GM19395 (cell line): ENCODE results near the gene TEKT4.
"Not testable (repeated sequence)": the region's sequence is repeated elsewhere in the genome, so short reads cannot be mapped to it uniquely, and the experiment has no call there.

ENCODE experiments used
- ATAC-seq: cut with Tn5 transposase; IDR thresholded peaks from one replicate; pipeline ENCODE4 v1.9.1; 2021; ENCODE audit warnings: mild to moderate bottlenecking, moderate library complexity; ENCODE audit not compliant: unreplicated experiment

TEKT4 gene

GRCh38 chr2:94875064-94875819 lies 4.0 kb downstream of the TEKT4 start:
- no peak for ATAC-seq

DNA sequence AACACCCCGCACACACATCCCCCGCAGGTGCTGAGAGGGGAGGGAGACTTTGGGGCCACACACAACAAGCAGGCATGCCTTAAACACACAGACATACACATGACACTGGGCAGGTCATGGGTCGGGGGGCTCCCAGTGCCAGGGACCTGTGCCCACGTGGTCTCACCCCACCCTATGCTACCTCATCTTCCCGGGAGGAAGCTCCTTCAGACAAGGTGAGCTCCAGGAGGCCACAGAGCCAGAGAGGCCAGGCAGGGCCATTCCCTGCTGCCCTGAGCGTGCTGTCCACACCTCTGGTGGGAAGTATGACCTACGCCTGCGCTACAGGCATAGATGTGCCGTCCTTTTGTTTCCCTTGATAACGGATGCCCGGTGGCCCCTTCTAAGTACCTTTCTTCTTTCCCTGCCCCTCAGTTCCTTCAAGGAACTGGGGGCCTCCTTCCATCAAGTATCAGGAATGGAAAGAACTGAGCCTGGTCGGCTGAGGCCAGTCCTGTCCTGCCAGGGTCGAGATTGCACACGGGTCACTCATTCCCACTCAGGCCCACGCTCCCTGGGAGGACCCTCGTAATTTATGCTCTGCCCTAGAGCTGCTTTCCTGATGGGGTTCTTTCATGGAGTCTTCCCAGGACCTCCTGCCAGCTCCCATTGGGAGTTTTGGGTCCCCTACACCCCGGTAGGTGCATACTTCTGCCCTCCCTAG lies 4.7 kb downstream of the TEKT4 start:
- ATAC-seq = no peak

GRCh38 chr2:94876523-94876863 lies 5.3 kb downstream of the TEKT4 start:
- ATAC-seq = no peak

GRCh38 chr2:94877129-94877528 lies 5.9 kb downstream of the TEKT4 start:
- no peak for ATAC-seq

GRCh38 chr2:94878575-94878974 lies 7.3 kb downstream of the TEKT4 start:
- ATAC-seq = not testable (repeated sequence)

DNA sequence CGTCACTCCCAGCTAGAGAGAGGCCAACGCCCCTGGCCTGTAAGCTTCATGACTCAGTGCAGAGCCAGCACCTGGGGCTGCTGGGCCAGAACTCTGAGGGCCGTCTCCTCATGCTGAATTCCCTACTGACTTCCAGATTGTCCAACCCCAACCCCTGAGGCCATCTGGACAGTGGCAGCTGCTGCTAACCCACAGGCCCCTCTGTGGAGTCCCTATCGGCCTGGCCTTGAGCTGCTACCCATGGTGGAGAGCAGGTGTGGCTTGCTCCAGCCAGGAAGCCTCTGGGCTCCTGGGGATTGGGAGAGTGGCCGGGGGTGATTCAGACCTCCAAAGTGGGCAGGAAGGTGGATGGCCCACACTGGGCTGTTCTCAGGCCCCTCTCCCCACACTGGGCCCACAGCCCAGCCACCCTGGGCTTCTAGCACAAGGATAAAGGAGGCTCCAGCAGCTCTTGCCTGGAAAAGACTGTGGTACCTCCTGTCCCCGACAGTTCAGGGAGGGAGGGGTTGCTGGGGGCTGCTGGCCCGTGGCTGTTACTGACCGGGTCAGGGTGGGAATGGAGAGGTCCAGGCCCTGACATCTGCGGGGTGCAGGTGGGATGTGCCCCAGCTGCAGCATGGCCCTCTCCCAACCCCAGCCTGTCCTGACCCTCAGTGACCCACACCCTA lies 8.2 kb downstream of the TEKT4 start:
- ATAC-seq = no peak

DNA sequence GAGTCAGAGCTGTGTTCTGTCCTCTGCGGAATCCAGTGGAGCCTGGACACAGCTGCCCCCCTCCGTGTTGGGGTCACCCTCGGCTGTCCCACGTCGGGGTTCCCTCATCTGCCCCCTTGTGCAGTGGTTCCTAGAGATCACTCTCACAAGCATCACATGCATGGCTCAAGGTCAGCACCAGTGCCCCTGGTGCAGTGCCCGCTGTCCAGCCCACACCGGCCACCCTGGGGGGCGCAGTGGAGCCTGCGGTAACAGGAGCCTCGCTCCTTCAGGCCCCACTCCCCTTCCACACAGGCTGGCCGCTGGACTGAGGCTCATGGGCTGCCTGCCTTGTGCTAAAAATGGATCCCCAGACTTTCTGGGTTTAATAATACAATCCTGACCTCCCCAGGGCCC lies 8.8 kb downstream of the TEKT4 start:
- ATAC-seq = no peak

GRCh38 chr2:94880507-94880906 lies 9.3 kb downstream of the TEKT4 start:
- ATAC-seq = no peak

DNA sequence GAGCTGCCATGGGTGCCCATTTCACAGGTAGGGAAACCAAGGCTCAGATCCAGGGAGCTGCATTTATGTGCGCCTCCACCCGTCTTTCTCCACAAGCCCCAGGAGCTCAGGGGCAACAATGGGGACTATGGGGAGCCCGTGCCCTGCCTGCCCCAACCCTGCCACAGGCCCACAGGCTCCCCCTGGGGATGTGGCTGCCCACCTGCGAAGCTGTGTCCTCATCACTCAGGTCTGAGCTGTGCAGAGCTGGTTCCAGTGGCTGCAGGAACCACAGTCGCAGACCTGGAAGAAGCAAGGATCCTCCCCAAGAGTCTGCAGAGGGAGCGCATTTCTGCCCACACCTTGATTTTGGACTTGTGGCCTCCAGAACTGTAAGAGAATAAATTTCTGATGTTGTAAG lies 9.8 kb downstream of the TEKT4 start:
- no peak for ATAC-seq

DNA sequence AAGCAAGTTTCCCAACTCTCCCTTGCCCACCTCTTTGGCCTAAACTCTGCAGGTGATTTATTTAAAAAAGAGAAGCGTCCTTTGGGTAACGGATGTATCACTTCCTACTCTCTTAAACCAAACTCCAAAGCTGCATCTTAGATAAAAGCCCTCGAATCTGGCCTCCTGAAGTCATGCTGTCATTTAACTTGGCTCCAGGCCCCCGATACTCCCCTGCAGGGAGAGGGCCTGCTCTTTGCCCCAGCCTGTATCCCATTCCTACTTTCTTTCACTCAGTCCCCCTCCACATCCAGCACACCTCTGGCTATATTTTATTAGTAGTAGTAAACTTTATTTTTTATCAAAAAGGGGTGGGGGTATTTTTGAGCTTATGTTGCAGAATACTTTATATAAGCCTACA lies 19.0 kb downstream of the TEKT4 start:
- no peak for ATAC-seq

DNA sequence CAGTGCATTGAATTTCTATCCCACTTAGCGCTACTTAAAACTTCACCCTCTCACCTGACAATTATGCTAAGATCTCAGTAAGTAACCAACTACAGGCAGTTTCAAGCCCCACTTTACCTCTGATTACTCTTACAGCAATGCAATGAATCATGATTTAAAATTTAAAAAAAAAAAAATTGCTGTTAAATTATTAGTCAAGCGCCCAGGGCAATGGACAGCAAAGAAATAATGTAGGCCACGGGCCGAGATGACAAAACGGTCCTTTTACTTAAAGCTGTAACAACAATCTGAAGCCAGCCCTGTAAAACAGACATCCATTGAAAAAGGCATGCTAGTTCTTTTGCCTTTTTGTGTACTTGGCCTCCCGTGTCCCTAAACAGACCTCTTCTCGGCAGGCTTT lies 24.0 kb downstream of the TEKT4 start:
- not testable (repeated sequence) for ATAC-seq

- ATAC-seq = not testable (repeated sequence)
Observed at GRCh38 chr2:94906976-94907375, 35.7 kb downstream of the TEKT4 start.

- ATAC-seq = no peak
Observed at GRCh38 chr2:94923196-94923595, 52.0 kb downstream of the TEKT4 start.

GRCh38 chr2:94924999-94925398 lies 53.8 kb downstream of the TEKT4 start:
- ATAC-seq = not testable (repeated sequence)
